ENCODE results near the gene LKAAEAR1. TPM values are rescaled to one million over a fixed set of nuclear protein-coding genes. Genes with fewer than 3 reads are reported as not detected.

LKAAEAR1 gene
- polyA plus RNA-seq, 1 donor from 2014 or later: 0.83 TPM

DNA sequence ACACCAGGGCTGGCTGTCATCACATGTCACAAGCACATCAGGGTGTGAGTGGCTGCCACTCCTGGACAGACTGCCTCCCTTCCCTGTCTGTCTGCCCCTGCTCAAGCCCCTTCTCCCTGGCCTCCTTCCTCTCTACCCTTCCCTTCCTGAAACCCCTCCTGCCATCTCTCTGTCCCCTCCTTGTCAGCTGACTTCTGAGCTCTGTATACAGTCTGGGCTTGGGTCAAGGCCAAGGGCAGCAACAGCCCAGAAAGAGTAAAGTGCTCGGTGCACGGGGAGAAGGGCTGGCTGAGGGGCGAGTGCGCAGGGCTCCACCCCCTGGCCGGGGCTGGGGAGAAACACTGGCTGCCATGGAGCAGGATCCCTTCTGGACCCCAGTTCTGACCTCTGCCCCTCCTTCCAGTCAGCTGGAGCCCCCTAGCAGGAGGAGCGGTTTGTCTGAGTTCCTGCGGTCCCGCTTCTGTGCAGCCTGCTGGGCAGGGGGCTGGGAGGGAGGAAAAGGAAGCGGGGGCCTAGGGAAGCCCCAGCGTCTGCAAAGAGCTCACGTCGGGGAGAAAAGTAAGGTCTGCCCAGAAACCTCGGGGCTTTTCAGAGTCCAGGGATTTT lies 2.0 kb downstream of the LKAAEAR1 start:
- Mint-ChIP-seq H3K4me3 (peak overlapping the region; percentile 30 to 92 (median 76)), H3K27ac (peak overlapping the region; percentile 62 to 98 (median 83)), H3K4me1 (peaks cover 14 to 17% (median 14%) of the 10 kb centered on the region in 3 donors), H3K9me3 (no peaks in the 10 kb centered on the region), H3K36me3 (peaks cover 4% of the 10 kb centered on the region), H3K27me3 (peaks cover 3% of the 10 kb centered on the region)

DNA sequence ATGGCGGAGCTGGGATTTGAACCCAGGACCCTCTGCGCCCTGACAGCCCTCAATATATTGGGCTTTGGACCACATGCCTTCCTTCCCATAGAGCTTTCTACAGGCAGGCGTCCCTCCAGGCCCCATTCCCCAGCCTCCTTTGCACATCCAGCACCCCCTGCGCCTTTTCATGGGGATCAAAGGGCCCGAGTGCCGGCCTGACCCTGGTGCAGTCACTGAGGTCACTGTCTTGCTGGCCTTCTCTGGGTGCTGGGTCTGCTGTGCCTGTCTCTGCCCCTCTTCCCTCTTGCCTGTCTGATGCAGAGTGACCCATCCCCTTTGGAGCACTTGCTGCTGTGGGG lies 2.6 kb downstream of the LKAAEAR1 start:
- Mint-ChIP-seq H3K36me3 (peaks cover 4% of the 10 kb centered on the region), H3K27me3 (peaks cover 3% of the 10 kb centered on the region), H3K4me1 (peaks cover 14 to 17% (median 14%) of the 10 kb centered on the region in 3 donors)

GRCh38 chr20:64080813-64081623 lies 3.2 kb downstream of the LKAAEAR1 start:
- Mint-ChIP-seq H3K27ac (peak overlapping the region; percentile 91 to 98 (median 96)), H3K4me1 (peaks cover 14 to 17% (median 14%) of the 10 kb centered on the region in 3 donors), H3K9me3 (no peaks in the 10 kb centered on the region), H3K27me3 (peaks cover 3% of the 10 kb centered on the region), H3K36me3 (peaks cover 4% of the 10 kb centered on the region), H3K4me3 (peak overlapping the region; percentile 81 to 94 (median 93))

More for the DNA sequence above, 2.6 kb downstream of the LKAAEAR1 start:
- peak overlapping the region; percentile 62 to 98 (median 83) for H3K27ac Mint-ChIP-seq
- peak overlapping the region in 3 of 4 donors; percentile 63 to 92 (median 89) for H3K4me3 Mint-ChIP-seq
- H3K9me3 Mint-ChIP-seq: no peaks in the 10 kb centered on the region

DNA sequence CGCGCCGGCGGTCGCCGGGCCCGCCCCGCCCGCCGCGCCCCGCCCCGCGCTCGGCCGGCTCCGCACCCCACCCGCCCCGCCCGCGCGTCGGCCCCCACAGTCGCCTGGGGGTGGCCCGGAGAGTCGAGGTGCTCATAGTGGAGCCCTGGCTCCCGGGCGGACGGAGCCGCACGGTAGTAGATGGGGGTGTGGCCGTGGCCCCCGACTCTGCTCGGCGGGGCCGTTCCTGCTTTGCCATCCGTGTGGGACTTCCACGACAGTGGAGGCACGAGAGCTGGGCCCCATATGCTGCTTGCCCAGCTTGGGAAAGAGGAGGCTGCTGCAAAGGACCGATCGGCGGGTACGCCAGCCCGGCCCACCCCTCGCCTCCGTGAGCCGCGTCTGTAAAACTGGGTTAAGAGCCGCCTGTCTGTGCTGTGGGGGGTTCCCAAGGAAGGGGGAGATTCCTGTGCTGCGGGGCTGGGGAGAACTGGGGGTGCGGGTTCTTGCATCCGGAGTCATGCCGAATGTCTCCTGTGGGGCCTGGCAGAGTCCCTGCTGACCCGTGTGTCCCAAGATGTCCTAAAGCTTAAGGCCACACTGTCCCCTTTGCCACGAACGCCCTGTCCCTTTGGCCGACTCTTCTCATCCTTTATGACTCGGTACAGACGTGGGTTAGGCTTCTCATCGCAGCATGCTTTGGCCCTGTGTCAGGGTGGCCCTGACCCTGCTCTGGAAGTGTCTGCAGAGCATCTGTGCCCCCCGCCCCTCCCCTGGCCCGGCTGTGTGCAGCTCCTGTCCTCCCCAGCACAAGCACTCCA lies 4.0 kb downstream of the LKAAEAR1 start, which contains the start of gene OPRL1:
TSS of gene OPRL1 (plus strand) at position 70 of the 800 bp plus-strand sequence. CDS start 12,639 bp downstream, outside the sequence.
- Mint-ChIP-seq H3K4me3 (peak within 1 kb of the TSS; percentile 90 to 97 (median 94)), H3K36me3 (peaks cover 4% of the 10 kb centered on the region), H3K4me1 (peaks cover 13 to 14% (median 14%) of the 10 kb centered on the region in 3 donors), H3K27ac (peak within 1 kb of the TSS; percentile 95 to 98 (median 96)), H3K9me3 (no peaks in the 10 kb centered on the region), H3K27me3 (peaks cover 3% of the 10 kb centered on the region)

DNA sequence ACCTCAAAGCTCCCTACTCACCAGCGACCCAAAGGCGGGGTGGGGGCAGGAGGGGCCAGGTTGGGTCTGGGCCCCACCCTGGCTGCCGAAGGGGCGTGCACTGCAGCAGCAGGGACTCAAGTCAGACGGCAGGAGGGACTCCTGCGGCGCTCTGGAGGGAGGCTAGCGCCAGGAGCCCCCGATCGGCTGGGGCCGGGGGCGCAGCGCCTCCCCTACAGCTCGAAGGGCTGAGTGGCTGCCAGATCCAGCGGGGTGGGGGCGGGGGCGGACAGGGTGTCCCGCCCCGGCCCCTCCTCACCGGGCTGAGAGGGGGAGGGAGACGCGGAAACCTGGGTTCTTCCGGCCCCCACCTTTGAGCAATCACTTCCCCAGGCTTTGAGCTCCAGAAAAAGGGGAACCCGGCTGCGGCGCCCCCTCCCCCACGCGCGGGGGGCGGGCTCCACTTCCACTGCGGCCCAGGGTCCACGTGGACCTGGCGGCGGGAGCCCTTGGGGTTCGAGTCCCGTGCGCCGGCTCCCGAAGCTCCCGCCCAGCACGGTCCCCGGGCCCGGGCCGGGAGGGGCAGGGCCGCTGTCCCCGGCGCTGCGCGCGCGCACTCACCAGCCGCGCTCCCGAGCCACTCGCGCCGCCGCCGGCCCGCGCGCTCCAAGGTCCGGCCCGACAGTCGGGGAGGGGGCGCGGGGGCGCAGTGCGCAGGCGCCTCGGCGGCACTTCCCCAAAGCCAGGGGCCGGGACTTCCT lies 4.8 kb downstream of the LKAAEAR1 start, which contains the start of gene RGS19:
TSS of gene RGS19 (minus strand) at position 246 of the 740 bp plus-strand sequence. CDS start 2,632 bp downstream, outside the sequence.
- Mint-ChIP-seq H3K4me3 (peak within 1 kb of the TSS; percentile 90 to 97 (median 94)), H3K9me3 (no peaks in the 10 kb centered on the region), H3K27ac (peak within 1 kb of the TSS; percentile 95 to 98 (median 96)), H3K36me3 (peaks cover 4% of the 10 kb centered on the region), H3K4me1 (peaks cover 11 to 14% (median 13%) of the 10 kb centered on the region in 3 donors), H3K27me3 (peaks cover 3% of the 10 kb centered on the region)

- H3K27ac Mint-ChIP-seq: peak overlapping the region; percentile 91 to 96 (median 95)
- peak overlapping the region; percentile 90 to 97 (median 94) for H3K4me3 Mint-ChIP-seq
- H3K9me3 Mint-ChIP-seq: no peaks in the 10 kb centered on the region
- H3K4me1 Mint-ChIP-seq: peaks cover 10 to 11% (median 11%) of the 10 kb centered on the region in 3 donors
- H3K27me3 Mint-ChIP-seq: no peaks in the 10 kb centered on the region
- peaks cover 4% of the 10 kb centered on the region for H3K36me3 Mint-ChIP-seq
Observed at GRCh38 chr20:64078934-64079272, 5.3 kb downstream of the LKAAEAR1 start.

GRCh38 chr20:64077876-64078551 lies 6.2 kb downstream of the LKAAEAR1 start:
- Mint-ChIP-seq H3K27ac (peak overlapping the region; percentile 95 to 96 (median 96)), H3K9me3 (no peaks in the 10 kb centered on the region), H3K4me1 (peaks cover 10 to 11% (median 10%) of the 10 kb centered on the region in 3 donors), H3K4me3 (peak overlapping the region; percentile 90 to 97 (median 94)), H3K27me3 (no peaks in the 10 kb centered on the region), H3K36me3 (peaks cover 4% of the 10 kb centered on the region)

DNA sequence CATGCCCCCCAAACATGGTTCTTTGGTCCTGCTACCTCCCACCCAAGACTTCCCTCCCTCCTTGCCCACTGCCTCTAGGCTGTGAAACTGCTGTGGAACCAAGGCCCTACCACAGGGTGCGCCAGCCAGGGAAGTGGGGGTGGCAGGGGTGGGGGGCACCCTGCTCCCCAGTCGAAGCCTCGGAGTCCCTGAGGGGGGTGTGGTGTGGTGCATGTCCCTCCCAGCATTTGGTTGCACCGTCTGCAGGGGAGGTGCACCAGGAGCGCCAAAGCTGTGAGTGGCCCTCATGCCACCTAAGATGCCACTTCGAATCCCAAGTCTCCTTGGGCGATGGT lies 6.7 kb downstream of the LKAAEAR1 start:
- Mint-ChIP-seq H3K4me1 (peaks cover 7 to 11% (median 10%) of the 10 kb centered on the region in 3 donors), H3K4me3 (peak overlapping the region; percentile 90 to 97 (median 94)), H3K9me3 (no peaks in the 10 kb centered on the region)

GRCh38 chr20:64077094-64077493 lies 7.1 kb downstream of the LKAAEAR1 start:
- Mint-ChIP-seq H3K27ac (peak overlapping the region; percentile 61 to 96 (median 96)), H3K9me3 (no peaks in the 10 kb centered on the region), H3K36me3 (peaks cover 4% of the 10 kb centered on the region), H3K27me3 (no peaks in the 10 kb centered on the region), H3K4me3 (peak overlapping the region; percentile 90 to 97 (median 94)), H3K4me1 (peaks cover 8 to 12% (median 11%) of the 10 kb centered on the region in 3 donors)

More for the DNA sequence above, 6.7 kb downstream of the LKAAEAR1 start:
- Mint-ChIP-seq H3K27me3 (no peaks in the 10 kb centered on the region), H3K36me3 (peaks cover 4% of the 10 kb centered on the region), H3K27ac (peak overlapping the region; percentile 95 to 96 (median 96))

DNA sequence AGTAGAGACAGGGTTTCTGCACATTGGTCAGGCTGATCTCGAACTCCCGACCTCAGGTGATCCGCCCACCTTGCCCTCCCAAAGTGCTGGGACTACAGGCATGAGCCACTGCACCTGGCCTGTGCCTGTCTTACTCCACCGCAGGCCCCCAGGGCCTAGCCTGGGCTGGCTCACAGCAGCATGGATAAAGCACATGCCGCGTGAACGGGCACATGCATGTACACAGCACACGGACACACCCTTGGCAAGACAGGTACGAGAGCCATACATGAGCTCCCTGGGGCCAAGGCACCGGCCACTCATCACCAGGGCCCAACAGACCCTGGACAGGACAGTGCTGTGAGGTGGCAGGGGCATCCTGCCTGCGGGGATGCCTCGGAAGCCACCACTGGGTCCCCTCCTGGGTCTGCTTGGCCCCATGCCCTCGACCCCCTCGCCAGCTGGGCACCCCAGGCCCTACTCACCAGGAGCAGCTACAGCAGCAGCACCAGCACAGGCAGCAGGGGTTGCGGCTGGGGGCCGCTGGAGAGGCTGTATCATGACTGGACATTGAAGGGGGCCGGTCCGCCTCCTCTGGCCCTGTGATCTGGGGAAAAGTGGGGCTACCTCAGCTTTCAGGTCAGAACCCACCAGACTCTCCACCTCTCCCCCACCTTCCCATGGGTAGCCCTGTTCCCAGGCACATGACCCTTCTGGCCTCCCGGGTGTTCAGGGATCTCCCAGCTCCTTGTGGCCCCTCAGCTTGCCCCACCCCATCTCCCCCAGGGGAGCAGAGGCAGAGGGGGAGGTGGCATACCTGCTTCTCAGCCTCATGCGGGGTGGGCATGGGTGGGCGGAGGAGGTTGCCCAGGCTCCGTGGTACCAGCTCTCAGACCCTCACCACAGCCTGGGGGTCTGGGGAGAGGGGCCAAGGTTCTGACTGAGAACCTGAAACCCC lies 7.9 kb downstream of the LKAAEAR1 start:
- Mint-ChIP-seq H3K4me3 (peak overlapping the region; percentile 44 to 97 (median 94)), H3K36me3 (peaks cover 4% of the 10 kb centered on the region), H3K27me3 (no peaks in the 10 kb centered on the region), H3K4me1 (peaks cover 5 to 14% (median 7%) of the 10 kb centered on the region in 3 donors), H3K9me3 (no peaks in the 10 kb centered on the region), H3K27ac (peak overlapping the region in 2 of 3 donors; percentile 96)

DNA sequence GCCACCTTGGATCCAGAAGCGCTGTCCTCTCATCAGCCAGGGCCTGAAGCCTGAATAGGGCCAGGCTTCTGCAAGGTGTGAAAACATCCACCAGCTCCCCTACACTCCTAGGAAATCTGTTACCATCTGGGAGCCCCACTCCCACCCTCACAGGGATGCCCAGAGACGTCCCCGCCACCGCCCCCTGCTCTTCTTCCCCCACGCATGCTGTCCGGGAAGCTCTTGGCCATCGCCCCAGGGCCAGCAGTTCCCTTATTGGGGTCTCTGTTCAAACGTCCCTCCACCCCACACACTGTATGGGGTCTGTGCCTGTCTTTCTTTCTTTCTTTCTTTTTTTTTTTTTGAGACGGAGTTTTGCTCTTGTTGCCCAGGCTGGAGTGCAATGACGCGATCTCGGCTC lies 8.6 kb downstream of the LKAAEAR1 start:
- H3K4me3 Mint-ChIP-seq: peak overlapping the region in 3 of 4 donors; percentile 53 to 83 (median 76)
- no peaks in the 10 kb centered on the region for H3K27me3 Mint-ChIP-seq
- no peaks in the 10 kb centered on the region for H3K9me3 Mint-ChIP-seq
- H3K36me3 Mint-ChIP-seq: peaks cover 4% of the 10 kb centered on the region
- H3K4me1 Mint-ChIP-seq: peaks cover 5 to 12% (median 9%) of the 10 kb centered on the region in 3 donors
- peak overlapping the region in 2 of 3 donors; percentile 13 to 46 for H3K27ac Mint-ChIP-seq

DNA sequence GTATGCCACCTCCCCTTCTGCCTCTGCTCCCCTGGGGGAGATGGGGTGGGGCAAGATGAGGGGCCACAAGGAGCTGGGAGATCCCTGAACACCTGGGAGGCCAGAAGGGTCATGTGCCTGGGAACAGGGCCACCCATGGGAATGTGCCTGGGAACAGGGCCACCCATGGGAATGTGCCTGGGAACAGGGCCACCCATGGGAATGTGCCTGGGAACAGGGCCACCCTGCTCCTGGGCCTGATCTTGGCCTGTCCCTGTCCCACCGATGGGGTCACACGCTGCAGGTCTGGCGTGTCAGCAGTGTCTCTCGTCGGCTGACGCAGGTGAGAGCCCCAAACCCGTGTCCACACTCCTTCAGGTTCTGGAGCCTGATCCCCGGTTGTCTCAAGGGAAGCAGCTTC lies 9.2 kb downstream of the LKAAEAR1 start:
- H3K9me3 Mint-ChIP-seq: no peaks in the 10 kb centered on the region
- peaks cover 4% of the 10 kb centered on the region for H3K36me3 Mint-ChIP-seq
- H3K27ac Mint-ChIP-seq: peak overlapping the region in 1 of 3 donors; percentile 13
- peak overlapping the region in 1 of 4 donors; percentile 53 for H3K4me3 Mint-ChIP-seq
- H3K27me3 Mint-ChIP-seq: no peaks in the 10 kb centered on the region
- H3K4me1 Mint-ChIP-seq: peaks cover 5 to 12% (median 10%) of the 10 kb centered on the region in 3 donors

Measured in IgD-negative memory B cell (primary cell).